Osteoblast (primary cell): Measurements from ENCODE around the gene GRM7. TPM values are rescaled to one million over a fixed set of nuclear protein-coding genes. Genes with fewer than 3 reads are reported as not detected.

Experiments used
- DNase-seq: peaks from one replicate; pipeline ENCODE4 v3.0.0; 2011; ENCODE audit warnings: low spot score, mixed read lengths; ENCODE audit not compliant: insufficient read length; ENCODE audit errors: missing footprints
- H2AFZ ChIP-seq: 2 replicates; pipeline ENCODE4 v1.6.0; 2011; ENCODE audit warnings: mild to moderate bottlenecking, low read length
- H3K27ac ChIP-seq: 2 replicates; pipeline ENCODE4 v1.5.1; 2011; ENCODE audit warnings: mild to moderate bottlenecking, low read depth, low read length, moderate library complexity
- H3K27me3 ChIP-seq: 2 replicates; pipeline ENCODE4 v1.6.0; 2012; ENCODE audit warnings: mild to moderate bottlenecking, control low read depth, inconsistent platforms, low read length, moderate library complexity; ENCODE audit not compliant: insufficient read depth
- H3K36me3 ChIP-seq: 2 replicates; pipeline ENCODE4 v1.5.1; 2011; ENCODE audit warnings: mild to moderate bottlenecking, low read length, control low read depth, moderate library complexity; ENCODE audit not compliant: insufficient read depth
- H3K4me1 ChIP-seq: 2 replicates; pipeline ENCODE4 v1.5.1; 2011; ENCODE audit warnings: mild to moderate bottlenecking, low read length, control low read depth, moderate library complexity; ENCODE audit not compliant: insufficient read depth
- H3K4me2 ChIP-seq: 2 replicates; pipeline ENCODE4 v1.6.0; 2011; ENCODE audit warnings: mild to moderate bottlenecking, low read length; ENCODE audit not compliant: insufficient read depth
- H3K4me3 ChIP-seq: fragments of 200-600 bp; sonication (generic); 3 replicates; pipeline ENCODE4 v1.5.1; 2012; ENCODE audit warnings: mild to moderate bottlenecking, low read length, inconsistent platforms; ENCODE audit not compliant: insufficient read depth
- H3K79me2 ChIP-seq: 2 replicates; pipeline ENCODE4 v1.6.0; 2012; ENCODE audit warnings: mild to moderate bottlenecking, low read length, control low read depth, inconsistent platforms; ENCODE audit not compliant: insufficient read depth
- H3K9me3 ChIP-seq: 2 replicates; pipeline ENCODE4 v1.5.1; 2011; ENCODE audit warnings: low read depth, low read length, control low read depth
- H4K20me1 ChIP-seq: 2 replicates; pipeline ENCODE4 v1.6.0; 2012; ENCODE audit warnings: mild to moderate bottlenecking, low read length, control low read depth; ENCODE audit not compliant: insufficient read depth
- CTCF ChIP-seq: IDR thresholded peaks from 2 replicates; pipeline ENCODE4 v1.5.1; 2011; ENCODE audit warnings: mild to moderate bottlenecking, low read depth, low read length, moderate library complexity; ENCODE audit errors: extremely low read depth
- total RNA-seq: library from RNA; depleted of rRNA; stranded (reverse); fragments of >200 nt; gene quantifications from 2 replicates; pipeline ENCODE4 v1.2.3, GENCODE V29; 2012

GRM7 gene
- total RNA-seq, 1 donor: not detected

GRCh38 chr3:7637694-7638093 is 776.8 kb downstream of the GRM7 start:
- no peak overlapping the region for H3K4me2 ChIP-seq

GRCh38 chr3:7638103-7638502 is 777.2 kb downstream of the GRM7 start:
- Histone ChIP-seq H2AFZ (no peak overlapping the region), H3K9me3 (no peaks in the 10 kb centered on the region), H3K4me3 (no peak overlapping the region), H3K79me2 (no peaks in the 10 kb centered on the region), H3K27me3 (no peaks in the 10 kb centered on the region), H3K4me2 (no peak overlapping the region), H4K20me1 (no peaks in the 10 kb centered on the region), H3K27ac (no peak overlapping the region), H3K36me3 (no peaks in the 10 kb centered on the region), H3K4me1 (no peaks in the 10 kb centered on the region)
- no peak for TF ChIP-seq CTCF
- DNase-seq: no peak

More at GRCh38 chr3:7637694-7638093, 776.8 kb downstream of the GRM7 start:
- H2AFZ ChIP-seq: no peak overlapping the region
- no peak for TF ChIP-seq CTCF
- no peaks in the 10 kb centered on the region for H3K36me3 ChIP-seq
- H3K9me3 ChIP-seq: no peaks in the 10 kb centered on the region
- no peaks in the 10 kb centered on the region for H3K4me1 ChIP-seq
- H3K27me3 ChIP-seq: no peaks in the 10 kb centered on the region
- H3K27ac ChIP-seq: no peak overlapping the region
- no peak overlapping the region for H3K4me3 ChIP-seq
- H3K79me2 ChIP-seq: no peaks in the 10 kb centered on the region
- no peaks in the 10 kb centered on the region for H4K20me1 ChIP-seq
- DNase-seq: no peak

GRCh38 chr3:7640787-7641186 is 779.9 kb downstream of the GRM7 start:
- Histone ChIP-seq H3K4me2 (no peak overlapping the region), H2AFZ (no peak overlapping the region), H3K9me3 (no peaks in the 10 kb centered on the region), H3K27me3 (no peaks in the 10 kb centered on the region), H3K4me3 (no peak overlapping the region), H3K4me1 (no peaks in the 10 kb centered on the region), H4K20me1 (no peaks in the 10 kb centered on the region), H3K79me2 (no peaks in the 10 kb centered on the region), H3K27ac (no peak overlapping the region), H3K36me3 (no peaks in the 10 kb centered on the region)
- DNase-seq: no peak
- TF ChIP-seq CTCF: no peak

- H3K9me3 ChIP-seq: no peaks in the 10 kb centered on the region
- H3K4me3 ChIP-seq: no peak overlapping the region
- no peak for DNase-seq
- no peak overlapping the region for H3K4me2 ChIP-seq
- H4K20me1 ChIP-seq: no peaks in the 10 kb centered on the region
- H2AFZ ChIP-seq: no peak overlapping the region
- H3K4me1 ChIP-seq: no peaks in the 10 kb centered on the region
- no peaks in the 10 kb centered on the region for H3K27me3 ChIP-seq
- no peak for TF ChIP-seq CTCF
- no peak overlapping the region for H3K27ac ChIP-seq
- H3K79me2 ChIP-seq: no peaks in the 10 kb centered on the region
- H3K36me3 ChIP-seq: no peaks in the 10 kb centered on the region
Measured at GRCh38 chr3:7646851-7647250, 785.9 kb downstream of the GRM7 start.
